ENCODE data around the gene THSD4.

The THSD4 gene

DNA sequence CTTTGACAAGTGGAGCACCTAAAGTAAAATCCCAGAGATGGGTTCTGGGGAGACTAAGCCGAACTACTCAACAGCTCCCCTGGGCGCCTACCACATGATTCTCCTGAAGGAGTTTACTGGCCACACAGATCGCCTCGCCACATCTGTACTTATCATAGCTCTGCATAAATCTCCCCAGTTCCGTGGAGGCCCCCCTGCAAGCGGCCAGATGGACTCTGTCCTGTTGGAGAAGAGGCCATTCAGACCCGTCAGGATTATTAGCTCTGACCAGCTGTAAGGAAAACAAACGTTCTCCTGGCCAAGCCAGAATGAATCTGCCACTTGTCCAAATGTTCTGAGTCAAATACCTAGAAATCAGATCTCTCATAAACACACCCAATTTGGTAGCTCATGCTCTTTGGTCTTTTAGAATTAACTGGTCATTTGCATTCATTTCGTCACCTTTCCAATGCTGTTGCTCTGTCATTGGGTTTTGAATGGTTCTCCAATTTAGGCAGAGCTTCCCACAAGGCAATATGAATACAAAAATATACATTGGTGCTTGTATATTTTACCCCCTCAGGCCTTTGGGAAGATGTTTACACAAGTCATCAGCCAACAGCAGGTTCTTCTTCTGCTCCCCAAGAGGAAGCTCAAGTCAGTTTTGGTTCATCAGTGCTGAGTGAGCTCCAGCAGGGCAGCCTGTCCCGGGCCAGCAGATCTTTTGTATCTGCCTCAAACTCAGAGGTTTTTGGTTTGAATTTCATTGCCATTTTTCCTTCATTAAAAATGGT lies 124.5 kb downstream of the THSD4 start:
- H2AFZ ChIP-seq (ENCODE audit: low read length, unreplicated experiment): no peak overlapping the region
- H3K36me3 ChIP-seq (ENCODE audit: insufficient read depth, low read length): no peaks in the 10 kb centered on the region
- peaks cover 20% of the 10 kb centered on the region for H3K4me1 ChIP-seq (ENCODE audit: control insufficient read depth, insufficient read depth, low read length, unreplicated experiment)
- no peaks in the 10 kb centered on the region for H3K27me3 ChIP-seq (ENCODE audit: insufficient read depth, low read length)
- H3K4me3 ChIP-seq (ENCODE audit: low read depth, low read length): no peak overlapping the region
- no peak overlapping the region for H3K27ac ChIP-seq (ENCODE audit: low read depth, low read length)
- H3K79me2 ChIP-seq (ENCODE audit: control insufficient read depth, insufficient read depth, low read length, unreplicated experiment): no peaks in the 10 kb centered on the region

DNA sequence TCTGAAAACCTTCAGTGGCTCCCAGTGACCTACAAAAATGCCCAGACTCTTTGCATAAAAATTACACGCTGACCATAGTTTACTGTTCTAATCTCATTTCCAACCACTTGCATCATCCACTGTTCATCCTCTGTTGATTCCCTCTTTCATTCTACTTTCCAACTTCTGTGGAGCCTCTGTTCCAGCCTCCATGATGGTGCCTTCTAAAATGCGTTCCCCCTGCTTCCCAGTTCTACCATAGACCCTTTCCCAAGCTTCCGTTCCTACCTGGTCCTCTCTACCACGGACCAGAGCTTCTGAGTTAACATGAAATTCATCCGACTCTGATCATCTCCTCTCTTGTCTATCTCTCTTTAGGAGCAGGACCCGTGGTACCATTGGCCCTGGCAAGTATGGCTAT lies 127.0 kb downstream of the THSD4 start:
- H3K27me3 ChIP-seq (ENCODE audit: insufficient read depth, low read length): no peaks in the 10 kb centered on the region
- H2AFZ ChIP-seq (ENCODE audit: low read length, unreplicated experiment): no peak overlapping the region
- no peak overlapping the region for H3K27ac ChIP-seq (ENCODE audit: low read depth, low read length)
- H3K4me3 ChIP-seq (ENCODE audit: low read depth, low read length): no peak overlapping the region
- H3K4me1 ChIP-seq (ENCODE audit: control insufficient read depth, insufficient read depth, low read length, unreplicated experiment): peaks cover 16% of the 10 kb centered on the region
- no peaks in the 10 kb centered on the region for H3K79me2 ChIP-seq (ENCODE audit: control insufficient read depth, insufficient read depth, low read length, unreplicated experiment)
- no peaks in the 10 kb centered on the region for H3K36me3 ChIP-seq (ENCODE audit: insufficient read depth, low read length)

DNA sequence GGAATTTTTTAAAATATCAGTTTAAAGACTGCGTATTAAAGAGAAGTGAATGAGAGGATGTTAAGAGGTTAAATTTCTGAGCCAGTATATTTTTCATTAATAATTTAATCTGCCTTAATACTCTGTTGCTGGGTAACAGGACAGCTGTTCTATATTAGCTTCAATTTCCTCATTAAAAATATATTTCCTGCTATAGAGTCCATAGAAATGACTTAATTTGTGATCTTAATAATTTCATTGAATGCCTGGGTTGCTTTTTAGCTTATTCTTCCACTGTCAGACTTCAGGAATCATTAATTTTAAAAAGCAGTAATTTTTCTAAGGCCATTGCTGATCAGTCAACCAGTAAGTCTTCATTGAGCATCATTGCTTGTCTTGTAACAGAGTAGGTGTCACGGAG lies 129.0 kb downstream of the THSD4 start:
- Histone ChIP-seq H3K4me1 (ENCODE audit: control insufficient read depth, insufficient read depth, low read length, unreplicated experiment) (no peaks in the 10 kb centered on the region), H3K79me2 (ENCODE audit: control insufficient read depth, insufficient read depth, low read length, unreplicated experiment) (no peaks in the 10 kb centered on the region), H3K27me3 (ENCODE audit: insufficient read depth, low read length) (no peaks in the 10 kb centered on the region), H3K27ac (ENCODE audit: low read depth, low read length) (no peak overlapping the region), H3K36me3 (ENCODE audit: insufficient read depth, low read length) (no peaks in the 10 kb centered on the region), H2AFZ (ENCODE audit: low read length, unreplicated experiment) (no peak overlapping the region), H3K4me3 (ENCODE audit: low read depth, low read length) (no peak overlapping the region)

DNA sequence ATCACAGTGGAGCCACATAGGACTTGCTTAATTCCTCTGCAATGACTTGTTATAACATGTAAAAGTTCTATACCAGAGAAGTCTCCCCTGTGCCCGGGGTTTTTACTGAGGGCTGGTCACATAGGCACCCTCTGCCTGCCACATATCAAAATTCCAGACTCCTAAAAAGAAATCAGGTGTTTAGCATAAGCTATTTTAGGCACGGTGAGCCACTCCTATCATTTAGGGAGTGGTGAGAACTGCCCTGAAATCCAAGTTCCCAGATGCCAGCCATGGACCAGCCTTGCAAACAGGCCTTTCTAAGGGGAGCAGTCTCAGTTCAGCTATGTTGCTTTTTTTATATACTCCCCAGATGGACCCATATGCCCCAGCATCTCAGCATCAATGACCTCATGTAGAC lies 130.3 kb downstream of the THSD4 start:
- no peak overlapping the region for H3K27ac ChIP-seq (ENCODE audit: low read depth, low read length)
- H2AFZ ChIP-seq (ENCODE audit: low read length, unreplicated experiment): no peak overlapping the region
- H3K36me3 ChIP-seq (ENCODE audit: insufficient read depth, low read length): no peaks in the 10 kb centered on the region
- H3K4me3 ChIP-seq (ENCODE audit: low read depth, low read length): no peak overlapping the region
- H3K4me1 ChIP-seq (ENCODE audit: control insufficient read depth, insufficient read depth, low read length, unreplicated experiment): no peaks in the 10 kb centered on the region
- no peaks in the 10 kb centered on the region for H3K27me3 ChIP-seq (ENCODE audit: insufficient read depth, low read length)
- no peaks in the 10 kb centered on the region for H3K79me2 ChIP-seq (ENCODE audit: control insufficient read depth, insufficient read depth, low read length, unreplicated experiment)

DNA sequence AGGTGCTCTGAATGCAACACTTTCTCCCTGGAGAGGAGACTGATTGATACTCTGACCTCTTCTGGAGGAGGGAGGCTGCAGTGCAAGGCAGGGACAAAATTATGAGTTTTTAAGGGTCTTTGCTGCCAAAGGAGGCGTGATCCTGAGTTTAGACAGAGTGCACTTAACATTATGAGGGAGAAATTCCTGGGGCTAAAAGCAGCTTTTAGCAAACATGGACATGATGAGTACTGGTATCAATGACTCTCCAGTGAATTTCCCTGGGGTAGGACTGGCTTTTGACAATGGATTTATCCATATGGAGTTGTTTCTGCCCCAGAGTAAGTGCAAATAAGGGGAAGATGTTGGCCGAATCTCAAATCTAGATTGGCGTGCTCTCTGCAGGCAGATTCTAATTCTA lies 133.1 kb downstream of the THSD4 start:
- Histone ChIP-seq H3K4me1 (ENCODE audit: control insufficient read depth, insufficient read depth, low read length, unreplicated experiment) (peaks cover 18% of the 10 kb centered on the region), H3K4me3 (ENCODE audit: low read depth, low read length) (no peak overlapping the region), H3K79me2 (ENCODE audit: control insufficient read depth, insufficient read depth, low read length, unreplicated experiment) (no peaks in the 10 kb centered on the region), H3K36me3 (ENCODE audit: insufficient read depth, low read length) (no peaks in the 10 kb centered on the region), H3K27me3 (ENCODE audit: insufficient read depth, low read length) (no peaks in the 10 kb centered on the region), H3K27ac (ENCODE audit: low read depth, low read length) (no peak overlapping the region), H2AFZ (ENCODE audit: low read length, unreplicated experiment) (no peak overlapping the region)

DNA sequence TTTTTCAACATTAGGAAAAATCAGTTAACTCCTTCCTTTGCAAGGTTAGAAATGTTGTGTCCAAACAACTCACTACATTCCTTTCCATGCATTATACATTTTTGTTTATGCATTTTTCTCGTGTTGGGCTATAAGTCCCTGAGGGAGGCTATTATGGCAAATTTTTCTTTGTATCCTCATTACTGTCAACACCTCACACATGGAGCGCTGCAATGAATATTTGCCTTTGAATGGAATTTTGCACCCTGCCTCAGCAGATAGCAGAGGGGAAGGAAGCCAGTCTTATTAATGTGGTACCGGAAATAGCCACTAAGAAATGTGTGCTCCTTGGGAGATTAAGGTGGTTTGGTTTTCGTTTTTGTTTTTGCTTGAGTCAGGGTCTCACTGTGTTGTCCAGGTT lies 134.7 kb downstream of the THSD4 start:
- Histone ChIP-seq H3K79me2 (ENCODE audit: control insufficient read depth, insufficient read depth, low read length, unreplicated experiment) (no peaks in the 10 kb centered on the region), H3K4me1 (ENCODE audit: control insufficient read depth, insufficient read depth, low read length, unreplicated experiment) (peaks cover 18% of the 10 kb centered on the region), H3K4me3 (ENCODE audit: low read depth, low read length) (no peak overlapping the region), H3K27me3 (ENCODE audit: insufficient read depth, low read length) (no peaks in the 10 kb centered on the region), H2AFZ (ENCODE audit: low read length, unreplicated experiment) (no peak overlapping the region), H3K27ac (ENCODE audit: low read depth, low read length) (no peak overlapping the region), H3K36me3 (ENCODE audit: insufficient read depth, low read length) (no peaks in the 10 kb centered on the region)

DNA sequence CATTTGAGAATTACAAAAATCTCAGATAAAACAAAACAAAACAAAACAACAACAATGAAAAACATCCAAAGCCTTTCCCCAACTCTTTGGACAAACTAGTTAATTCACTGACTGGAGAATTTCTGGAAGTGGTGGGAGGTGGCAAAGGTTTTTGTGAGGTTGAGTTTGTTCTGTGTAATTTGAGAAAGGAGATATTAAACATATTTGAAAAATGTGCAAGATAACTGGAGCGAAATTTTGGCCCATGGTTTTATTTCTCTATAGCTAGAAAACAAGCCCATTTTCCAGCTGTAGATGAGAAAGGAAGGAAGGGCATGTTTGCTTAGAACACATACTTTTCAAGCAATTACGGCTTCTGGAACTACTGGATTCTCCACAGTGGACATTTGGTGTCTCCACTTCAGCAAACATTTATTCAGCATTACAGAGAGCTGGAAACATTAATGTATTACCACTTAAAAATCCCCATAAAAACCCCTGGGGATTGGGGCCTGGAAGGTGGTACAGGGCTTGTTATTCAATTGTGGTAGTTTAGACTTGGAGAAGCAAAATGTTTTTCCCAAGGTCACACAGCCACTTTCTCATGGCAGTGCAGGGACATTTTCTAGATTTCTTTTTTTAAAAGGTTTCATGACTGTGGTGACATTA lies 135.8 kb downstream of the THSD4 start:
- Histone ChIP-seq H3K27me3 (ENCODE audit: insufficient read depth, low read length) (no peaks in the 10 kb centered on the region), H3K27ac (ENCODE audit: low read depth, low read length) (peak overlapping the region; percentile 49; the same call in 1 of the 2 replicates), H3K36me3 (ENCODE audit: insufficient read depth, low read length) (no peaks in the 10 kb centered on the region), H3K4me3 (ENCODE audit: low read depth, low read length) (no peak overlapping the region), H3K4me1 (ENCODE audit: control insufficient read depth, insufficient read depth, low read length, unreplicated experiment) (peaks cover 18% of the 10 kb centered on the region), H3K79me2 (ENCODE audit: control insufficient read depth, insufficient read depth, low read length, unreplicated experiment) (no peaks in the 10 kb centered on the region), H2AFZ (ENCODE audit: low read length, unreplicated experiment) (no peak overlapping the region)

DNA sequence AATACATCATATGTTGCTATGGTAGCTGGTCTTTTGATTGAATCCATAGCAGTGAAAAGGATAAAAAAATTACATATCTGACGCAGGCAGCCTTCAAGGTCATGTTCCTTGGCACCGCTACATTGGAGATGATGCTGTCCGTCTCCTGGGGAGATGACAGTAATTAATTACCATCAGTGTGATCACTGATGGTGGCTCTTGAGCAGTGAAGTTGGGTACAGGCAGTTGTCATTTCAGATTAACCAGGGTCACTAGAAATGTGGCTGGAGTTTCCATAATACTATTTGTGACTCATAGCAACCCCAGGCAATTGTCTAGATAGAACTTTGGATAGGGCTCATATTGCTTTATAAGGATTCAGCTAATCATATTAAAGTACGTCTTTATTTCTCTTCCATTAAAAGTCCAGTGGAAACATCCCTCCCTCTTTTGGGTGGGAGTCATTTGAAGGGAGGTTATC lies 136.3 kb downstream of the THSD4 start:
- Histone ChIP-seq H3K36me3 (ENCODE audit: insufficient read depth, low read length) (peaks cover 1% of the 10 kb centered on the region; the same call in 1 of the 2 replicates), H3K4me1 (ENCODE audit: control insufficient read depth, insufficient read depth, low read length, unreplicated experiment) (peaks cover 18% of the 10 kb centered on the region), H3K27me3 (ENCODE audit: insufficient read depth, low read length) (no peaks in the 10 kb centered on the region), H3K27ac (ENCODE audit: low read depth, low read length) (peak overlapping the region; percentile 49), H3K4me3 (ENCODE audit: low read depth, low read length) (no peak overlapping the region), H3K79me2 (ENCODE audit: control insufficient read depth, insufficient read depth, low read length, unreplicated experiment) (no peaks in the 10 kb centered on the region), H2AFZ (ENCODE audit: low read length, unreplicated experiment) (no peak overlapping the region)

DNA sequence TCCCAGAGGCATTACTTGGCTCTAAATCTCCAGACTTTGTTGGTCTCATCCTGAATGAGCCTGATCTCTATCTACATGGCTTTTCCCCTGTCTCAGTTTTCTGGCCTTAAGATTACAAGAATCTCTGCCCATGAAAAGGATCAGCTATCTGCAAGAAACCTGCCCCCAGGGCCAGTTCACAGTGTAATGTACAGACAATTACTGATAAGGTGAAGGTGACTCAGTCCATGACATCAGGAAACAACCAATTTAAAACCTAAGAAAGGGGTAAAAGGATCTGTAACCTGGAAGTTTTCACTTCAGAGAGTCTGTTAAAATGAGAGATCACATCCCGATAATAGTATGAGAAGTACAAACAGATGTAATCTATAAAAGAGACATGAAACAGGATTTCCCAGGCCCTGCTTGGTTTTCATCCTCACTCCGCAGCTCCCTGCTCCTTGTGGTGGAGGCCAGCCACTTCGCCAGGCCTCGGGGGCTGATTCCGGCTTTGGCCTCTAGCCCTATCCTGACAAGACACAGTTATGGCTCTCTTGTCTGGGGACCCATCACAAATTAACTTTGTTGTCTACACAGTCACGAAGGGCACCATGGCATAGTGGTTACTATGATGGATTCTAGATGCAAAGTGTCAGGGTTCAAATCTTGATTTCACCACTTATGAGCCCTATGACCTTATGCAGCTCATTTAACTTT lies 136.9 kb downstream of the THSD4 start:
- Histone ChIP-seq H2AFZ (ENCODE audit: low read length, unreplicated experiment) (no peak overlapping the region), H3K4me3 (ENCODE audit: low read depth, low read length) (no peak overlapping the region), H3K36me3 (ENCODE audit: insufficient read depth, low read length) (peaks cover 5% of the 10 kb centered on the region; the same call in 1 of the 2 replicates), H3K79me2 (ENCODE audit: control insufficient read depth, insufficient read depth, low read length, unreplicated experiment) (no peaks in the 10 kb centered on the region), H3K27ac (ENCODE audit: low read depth, low read length) (peak overlapping the region; percentile 49), H3K27me3 (ENCODE audit: insufficient read depth, low read length) (no peaks in the 10 kb centered on the region), H3K4me1 (ENCODE audit: control insufficient read depth, insufficient read depth, low read length, unreplicated experiment) (peaks cover 18% of the 10 kb centered on the region)

DNA sequence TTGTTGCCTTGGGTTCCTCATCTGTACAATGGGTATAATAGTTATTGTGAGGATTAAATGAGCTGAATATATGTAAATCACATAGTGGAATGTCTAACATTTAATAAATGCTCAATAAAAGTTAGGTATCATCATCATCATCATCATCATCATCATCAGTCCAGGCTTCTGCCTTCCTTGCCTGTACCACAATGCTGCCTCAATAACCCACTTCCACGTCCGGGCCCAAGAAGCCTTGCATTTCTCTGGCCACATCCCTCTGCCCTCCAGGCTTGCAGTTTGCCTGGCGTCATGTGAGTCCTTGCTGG lies 137.4 kb downstream of the THSD4 start:
- H3K27me3 ChIP-seq (ENCODE audit: insufficient read depth, low read length): no peaks in the 10 kb centered on the region
- H2AFZ ChIP-seq (ENCODE audit: low read length, unreplicated experiment): no peak overlapping the region
- H3K36me3 ChIP-seq (ENCODE audit: insufficient read depth, low read length): peaks cover 8% of the 10 kb centered on the region; the same call in 1 of the 2 replicates
- H3K4me1 ChIP-seq (ENCODE audit: control insufficient read depth, insufficient read depth, low read length, unreplicated experiment): peaks cover 18% of the 10 kb centered on the region
- H3K79me2 ChIP-seq (ENCODE audit: control insufficient read depth, insufficient read depth, low read length, unreplicated experiment): no peaks in the 10 kb centered on the region
- H3K4me3 ChIP-seq (ENCODE audit: low read depth, low read length): no peak overlapping the region
- no peak overlapping the region for H3K27ac ChIP-seq (ENCODE audit: low read depth, low read length)

Data from ACC112 (cell line).